Measurements from ENCODE around the gene OR5AP2. TPM values are rescaled to one million over a fixed set of nuclear protein-coding genes. Genes with fewer than 3 reads are reported as not detected.
"Not testable (repeated sequence)": the region's sequence is repeated elsewhere in the genome, so short reads cannot be mapped to it uniquely, and the experiment has no call there.

The OR5AP2 gene
- not detected for total RNA-seq
- not detected for polyA plus RNA-seq
- long read RNA-seq, donor 1, result 0 reads
- long read RNA-seq, donor 2, result 0 reads
- long read RNA-seq, donor 3, result 0 reads
- long read RNA-seq, donor 4, result 0 reads

- Histone ChIP-seq H3K27me3 (ENCODE audit: control insufficient read depth, insufficient read depth) (no peaks in the 10 kb centered on the region), H3K9me3 (ENCODE audit: control insufficient read depth, low read length) (no peaks in the 10 kb centered on the region), H3K4me1 (ENCODE audit: control insufficient read depth, insufficient read depth, low read length) (no peaks in the 10 kb centered on the region), H3K4me3 (ENCODE audit: low read length) (no peak within 1 kb of the TSS), H3K27ac (ENCODE audit: low read length) (no peak within 1 kb of the TSS)
- DNase-seq, result no peak
- no peak for ATAC-seq
- intact Hi-C loops (cut with DNase I), result no loop called here
- WGBS, result 68% methylated on average over 2 of the region's 2 CpGs
Measured at GRCh38 chr11:56642339-56642738, at the start of gene OR5AP2. TSS of gene OR5AP2 (minus strand) at chr11:56642439. CDS start at chr11:56642439, 0 bp downstream.

DNA sequence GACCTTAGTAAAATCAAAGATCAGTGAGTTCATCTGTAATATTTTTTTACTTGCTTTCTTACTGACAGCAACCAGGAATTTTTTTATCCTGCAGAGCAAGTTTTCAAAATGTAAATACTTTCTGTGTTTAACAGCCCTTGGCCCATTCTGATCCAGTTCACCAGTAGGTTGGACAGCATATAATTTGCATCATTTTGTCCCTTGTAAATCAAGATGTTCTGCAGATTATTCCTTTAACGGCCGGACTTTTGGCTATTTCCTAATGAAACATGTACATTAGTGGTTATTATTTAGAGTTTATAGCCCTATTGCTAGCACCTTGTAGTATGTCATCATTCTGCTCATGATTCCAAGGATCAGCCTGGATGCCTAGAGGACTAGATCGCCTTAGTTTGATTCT, 48.9 kb upstream of the OR5AP2 start:
- 86% methylated on average over 3 of the region's 3 CpGs for WGBS
- ATAC-seq, result not testable (repeated sequence)

DNA sequence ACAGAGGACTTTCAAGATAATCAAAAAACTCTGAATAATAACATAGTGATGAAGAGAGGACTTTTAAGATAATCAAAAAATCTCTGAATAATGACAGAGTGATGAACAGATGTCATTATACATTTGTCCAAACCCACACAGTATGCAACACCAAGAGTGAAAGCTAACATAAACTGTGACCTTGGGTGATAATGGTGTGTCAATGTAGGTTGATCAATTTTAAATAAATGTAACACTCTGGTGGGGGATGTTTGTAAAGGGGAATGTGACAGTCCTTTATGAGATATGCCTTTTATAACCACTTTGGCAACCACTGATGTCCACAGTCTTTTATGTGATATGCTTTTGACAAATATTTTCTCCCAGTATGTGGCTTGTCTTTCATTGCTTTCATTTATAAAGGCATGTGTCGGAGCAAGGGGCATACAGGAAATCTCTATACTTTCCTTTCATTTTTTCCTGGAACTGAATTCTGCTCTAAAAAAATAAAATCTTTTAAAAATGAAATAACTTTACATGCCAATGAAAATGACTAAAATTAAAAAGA, 46.4 kb upstream of the OR5AP2 start:
- intact Hi-C loops (cut with DNase I), result no loop called here
- H3K9me3 ChIP-seq (ENCODE audit: control insufficient read depth, low read length), result no peaks in the 10 kb centered on the region
- WGBS, result 47% methylated on average over 1 of the region's 1 CpG

More for the DNA sequence above, 48.9 kb upstream of the OR5AP2 start:
- H3K9me3 ChIP-seq (ENCODE audit: control insufficient read depth, low read length); H3K27ac ChIP-seq (ENCODE audit: low read length); DNase-seq; intact Hi-C loops (cut with DNase I); H3K27me3 ChIP-seq (ENCODE audit: control insufficient read depth, insufficient read depth); H3K4me1 ChIP-seq (ENCODE audit: control insufficient read depth, insufficient read depth, low read length); H3K4me3 ChIP-seq (ENCODE audit: low read length): not testable (repeated sequence)

DNA sequence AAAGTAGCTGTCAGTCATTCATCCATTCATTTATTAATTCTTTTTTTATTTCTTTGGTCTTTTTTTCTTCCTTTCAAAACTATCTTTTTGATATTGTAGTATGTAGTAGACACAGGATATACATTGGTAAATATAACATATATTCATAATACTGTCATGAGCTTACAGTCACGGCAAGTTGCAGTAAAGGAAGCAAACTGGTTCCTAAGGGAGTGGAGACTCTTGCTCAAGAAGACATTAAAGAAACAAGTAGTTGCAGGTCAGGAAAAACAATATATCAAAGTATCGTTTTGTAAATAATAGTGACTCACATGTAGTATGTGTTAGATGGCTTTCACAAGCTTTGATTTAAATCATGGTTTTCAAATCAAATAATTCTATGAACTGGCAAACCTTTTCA, 28.7 kb upstream of the OR5AP2 start:
- no peaks in the 10 kb centered on the region for H3K9me3 ChIP-seq (ENCODE audit: control insufficient read depth, low read length)
- H3K4me3 ChIP-seq (ENCODE audit: low read length), result no peak overlapping the region
- no peaks in the 10 kb centered on the region for H3K27me3 ChIP-seq (ENCODE audit: control insufficient read depth, insufficient read depth)
- DNase-seq (no peak), ATAC-seq (no peak)
- intact Hi-C loops (cut with DNase I), result no loop called here
- no peaks in the 10 kb centered on the region for H3K4me1 ChIP-seq (ENCODE audit: control insufficient read depth, insufficient read depth, low read length)
- no peak overlapping the region for H3K27ac ChIP-seq (ENCODE audit: low read length)
- WGBS, result 78% methylated on average over 2 of the region's 2 CpGs

More for the DNA sequence above, 46.4 kb upstream of the OR5AP2 start:
- Histone ChIP-seq H3K4me3 (ENCODE audit: low read length) (no peak overlapping the region), H3K27me3 (ENCODE audit: control insufficient read depth, insufficient read depth) (no peaks in the 10 kb centered on the region), H3K4me1 (ENCODE audit: control insufficient read depth, insufficient read depth, low read length) (no peaks in the 10 kb centered on the region), H3K27ac (ENCODE audit: low read length) (no peak overlapping the region)
- ATAC-seq (no peak), DNase-seq (no peak)

DNA sequence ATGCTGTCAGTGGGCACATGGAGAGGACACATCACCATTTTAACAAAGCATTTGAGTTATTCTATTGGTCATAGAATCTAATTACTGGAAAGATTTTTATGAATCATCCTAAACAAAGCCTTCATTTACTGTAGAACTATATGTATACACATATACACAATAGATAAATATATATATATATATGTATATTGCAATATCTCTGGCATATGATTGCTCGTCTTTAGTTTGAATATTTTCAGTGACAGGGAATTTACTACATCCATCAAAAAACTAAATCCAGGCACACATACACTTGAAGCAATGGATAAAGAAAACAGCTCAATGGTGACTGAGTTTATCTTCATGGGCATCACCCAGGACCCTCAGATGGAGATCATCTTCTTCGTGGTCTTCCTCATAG, 21.1 kb upstream of the OR5AP2 start, which contains the start of gene OR5AR1:
Gene OR5AR1, plus strand, starts transcription at position 301 of the 400 bp plus-strand sequence. Its CDS starts 0 bp downstream, at position 301.
- Histone ChIP-seq H3K27me3 (ENCODE audit: control insufficient read depth, insufficient read depth) (no peaks in the 10 kb centered on the region), H3K27ac (ENCODE audit: low read length) (no peak within 1 kb of the TSS), H3K9me3 (ENCODE audit: control insufficient read depth, low read length) (no peaks in the 10 kb centered on the region), H3K4me3 (ENCODE audit: low read length) (no peak within 1 kb of the TSS), H3K4me1 (ENCODE audit: control insufficient read depth, insufficient read depth, low read length) (no peaks in the 10 kb centered on the region)
- DNase-seq, result no peak
- ATAC-seq, result no peak
- 72% methylated on average over 2 of the region's 2 CpGs for WGBS
- intact Hi-C loops (cut with DNase I), result no loop called here

DNA sequence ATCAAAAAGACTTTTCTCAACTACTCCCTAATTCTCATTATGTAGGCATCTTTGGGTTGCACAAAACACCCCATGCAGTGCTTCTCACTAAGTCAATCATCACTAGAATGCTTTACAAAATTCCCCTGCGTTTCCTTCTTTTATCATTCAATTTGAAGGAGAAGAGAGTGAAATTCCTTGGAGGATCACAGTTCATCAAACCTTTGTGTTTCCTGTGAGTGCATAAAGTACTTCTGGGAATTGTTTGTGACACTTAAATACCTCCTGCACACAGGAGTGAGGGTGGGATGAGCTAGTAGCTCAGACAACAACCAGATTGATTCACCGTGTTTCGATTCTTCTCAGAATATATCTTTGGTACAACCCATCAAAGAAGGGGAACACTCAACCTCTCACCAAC, 17.5 kb upstream of the OR5AP2 start:
- Histone ChIP-seq H3K27ac (ENCODE audit: low read length) (no peak overlapping the region), H3K4me3 (ENCODE audit: low read length) (no peak overlapping the region), H3K9me3 (ENCODE audit: control insufficient read depth, low read length) (no peaks in the 10 kb centered on the region), H3K27me3 (ENCODE audit: control insufficient read depth, insufficient read depth) (no peaks in the 10 kb centered on the region), H3K4me1 (ENCODE audit: control insufficient read depth, insufficient read depth, low read length) (no peaks in the 10 kb centered on the region)
- intact Hi-C loops (cut with DNase I), result no loop called here
- ATAC-seq (no peak), DNase-seq (no peak)
- whole genome bisulfite sequencing, result 19% methylated on average over 3 of the region's 3 CpGs

DNA sequence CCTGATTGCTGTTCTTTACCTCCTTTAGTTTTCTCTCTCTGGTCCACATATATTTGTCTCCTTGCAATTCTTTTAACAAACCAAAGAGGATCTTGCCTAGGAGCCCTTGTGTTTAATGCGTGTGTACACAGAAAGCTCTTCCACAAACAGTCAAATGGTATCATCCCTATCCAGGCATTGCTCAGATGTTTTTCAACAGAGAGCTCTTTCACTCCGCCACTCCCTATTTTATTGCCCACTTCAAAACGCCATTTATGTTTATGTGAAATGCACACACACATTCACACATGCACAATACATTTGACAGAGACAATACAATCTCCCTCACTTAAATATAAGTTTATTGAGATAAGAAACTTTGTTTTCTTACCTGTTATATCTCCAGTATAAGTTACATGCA, 4.7 kb downstream of the OR5AP2 start:
- Histone ChIP-seq H3K4me3 (ENCODE audit: low read length) (no peak overlapping the region), H3K27ac (ENCODE audit: low read length) (no peak overlapping the region), H3K9me3 (ENCODE audit: control insufficient read depth, low read length) (no peaks in the 10 kb centered on the region), H3K4me1 (ENCODE audit: control insufficient read depth, insufficient read depth, low read length) (no peaks in the 10 kb centered on the region), H3K27me3 (ENCODE audit: control insufficient read depth, insufficient read depth) (no peaks in the 10 kb centered on the region)
- intact Hi-C loops (cut with DNase I), result no loop called here
- ATAC-seq (no peak), DNase-seq (no peak)
- WGBS, result 77% methylated on average over 3 of the region's 3 CpGs

DNA sequence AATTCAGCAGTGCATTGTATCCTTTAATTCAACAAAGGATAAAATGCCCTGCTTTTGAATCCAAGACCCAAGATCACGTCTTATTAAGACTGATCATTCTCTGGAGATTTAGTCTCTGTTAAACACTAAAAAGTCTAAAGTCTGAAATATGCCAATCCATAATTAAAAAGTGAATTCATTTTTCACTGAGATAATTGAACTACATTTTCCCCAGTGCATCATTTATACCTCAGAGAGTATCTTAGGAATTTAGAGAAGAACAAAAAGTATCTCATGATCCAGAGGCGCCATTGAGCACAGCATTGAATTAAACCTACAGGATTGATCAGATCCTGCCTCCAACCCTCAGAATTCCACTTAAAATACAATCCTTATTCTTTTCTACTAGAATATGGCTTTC, 5.4 kb downstream of the OR5AP2 start:
- Histone ChIP-seq H3K27ac (ENCODE audit: low read length) (no peak overlapping the region), H3K9me3 (ENCODE audit: control insufficient read depth, low read length) (no peaks in the 10 kb centered on the region), H3K27me3 (ENCODE audit: control insufficient read depth, insufficient read depth) (no peaks in the 10 kb centered on the region), H3K4me3 (ENCODE audit: low read length) (no peak overlapping the region), H3K4me1 (ENCODE audit: control insufficient read depth, insufficient read depth, low read length) (no peaks in the 10 kb centered on the region)
- ATAC-seq, result no peak
- 73% methylated on average over 2 of the region's 2 CpGs for WGBS
- intact Hi-C loops (cut with DNase I), result no loop called here
- DNase-seq, result no peak

- intact Hi-C loops (cut with DNase I), result no loop called here
- DNase-seq (no peak), ATAC-seq (no peak)
- Histone ChIP-seq H3K4me3 (ENCODE audit: low read length) (no peak overlapping the region), H3K27me3 (ENCODE audit: control insufficient read depth, insufficient read depth) (no peaks in the 10 kb centered on the region), H3K4me1 (ENCODE audit: control insufficient read depth, insufficient read depth, low read length) (no peaks in the 10 kb centered on the region), H3K27ac (ENCODE audit: low read length) (no peak overlapping the region), H3K9me3 (ENCODE audit: control insufficient read depth, low read length) (no peaks in the 10 kb centered on the region)
- WGBS, result 73% methylated on average over 2 of the region's 2 CpGs
Measured at GRCh38 chr11:56632329-56632728, 9.9 kb downstream of the OR5AP2 start.

- no peak overlapping the region for H3K27ac ChIP-seq (ENCODE audit: low read length)
- intact Hi-C loops (cut with DNase I), result loop anchor here in 1 of 4 donors (10.0 kb wide), 1 partner anchor 149 kb away; no protein-coding TSS in a partner anchor
- 37% methylated on average over 2 of the region's 2 CpGs for WGBS
- no peaks in the 10 kb centered on the region for H3K4me1 ChIP-seq (ENCODE audit: control insufficient read depth, insufficient read depth, low read length)
- H3K4me3 ChIP-seq (ENCODE audit: low read length), result no peak overlapping the region
- DNase-seq, result no peak
- no peaks in the 10 kb centered on the region for H3K27me3 ChIP-seq (ENCODE audit: control insufficient read depth, insufficient read depth)
- H3K9me3 ChIP-seq (ENCODE audit: control insufficient read depth, low read length), result no peaks in the 10 kb centered on the region
- no peak for ATAC-seq
Measured at GRCh38 chr11:56625946-56626345, 16.3 kb downstream of the OR5AP2 start.

DNA sequence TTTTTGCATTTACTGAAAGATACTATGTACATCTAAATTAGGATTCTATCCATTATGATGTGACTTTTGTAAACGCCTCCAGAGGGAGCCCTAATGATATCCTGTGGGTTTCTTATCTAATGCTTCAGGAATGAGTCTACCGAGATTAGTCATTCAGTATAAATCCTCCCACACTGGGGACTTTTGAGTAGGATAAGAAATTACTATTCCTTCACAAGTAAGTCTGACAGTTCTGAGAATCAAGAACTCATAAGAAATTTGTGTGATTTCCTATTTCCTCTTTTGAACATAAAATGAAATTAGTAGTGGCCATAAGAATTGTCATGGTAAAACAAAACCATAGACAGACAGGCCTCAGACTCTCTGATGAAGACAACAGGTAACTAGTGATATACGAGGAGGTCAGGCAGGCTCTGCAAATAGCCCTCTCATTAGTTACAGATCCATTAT, 17.6 kb downstream of the OR5AP2 start:
- Histone ChIP-seq H3K4me1 (ENCODE audit: control insufficient read depth, insufficient read depth, low read length) (no peaks in the 10 kb centered on the region), H3K9me3 (ENCODE audit: control insufficient read depth, low read length) (no peaks in the 10 kb centered on the region), H3K27me3 (ENCODE audit: control insufficient read depth, insufficient read depth) (no peaks in the 10 kb centered on the region), H3K4me3 (ENCODE audit: low read length) (no peak overlapping the region), H3K27ac (ENCODE audit: low read length) (no peak overlapping the region)
- DNase-seq (no peak), ATAC-seq (peak; percentile 36 to 56)
- 8% methylated on average over 3 of the region's 3 CpGs for WGBS
- intact Hi-C loops (cut with DNase I), result loop anchor here in 1 of 4 donors (10.0 kb wide), 1 partner anchor 150 kb away; no protein-coding TSS in a partner anchor
